DLD1 (cell line): ENCODE measurements around the gene RNGTT.
"Not testable (repeated sequence)": the region's sequence is repeated elsewhere in the genome, so short reads cannot be mapped to it uniquely, and the experiment has no call there.

Source experiments
- in situ Hi-C: cut with HindIII; loops from 2 replicates; pipeline ENCODE4 v1.10.0; 2017; ENCODE audit warnings: low sequenced_read_pairs

RNGTT gene

GRCh38 chr6:88963139-88964090 is at the start of gene RNGTT:
Gene RNGTT (minus strand): TSS chr6:88963618. CDS start chr6:88963409, 209 bp downstream.
- in situ Hi-C loops: no loop called here

DNA sequence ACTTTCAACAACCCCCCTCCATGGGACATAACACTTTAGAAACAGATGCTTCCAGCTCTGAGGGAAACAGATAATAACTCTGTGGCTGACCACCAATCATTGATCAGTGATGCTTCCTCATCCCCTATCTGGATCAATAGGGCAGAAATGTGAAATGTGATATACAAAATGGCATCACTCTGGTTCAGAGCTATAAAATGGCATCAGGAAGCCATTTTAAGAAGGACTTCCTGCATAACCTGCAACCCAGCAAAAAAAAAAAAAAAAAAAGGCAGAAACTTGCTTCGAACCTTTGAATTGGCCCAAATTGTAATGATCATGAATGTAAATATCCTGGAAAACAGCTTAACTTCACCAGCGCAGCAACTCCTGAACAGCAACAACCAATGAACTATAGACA is 48.0 kb upstream of the RNGTT start:
- in situ Hi-C loops: no loop called here

DNA sequence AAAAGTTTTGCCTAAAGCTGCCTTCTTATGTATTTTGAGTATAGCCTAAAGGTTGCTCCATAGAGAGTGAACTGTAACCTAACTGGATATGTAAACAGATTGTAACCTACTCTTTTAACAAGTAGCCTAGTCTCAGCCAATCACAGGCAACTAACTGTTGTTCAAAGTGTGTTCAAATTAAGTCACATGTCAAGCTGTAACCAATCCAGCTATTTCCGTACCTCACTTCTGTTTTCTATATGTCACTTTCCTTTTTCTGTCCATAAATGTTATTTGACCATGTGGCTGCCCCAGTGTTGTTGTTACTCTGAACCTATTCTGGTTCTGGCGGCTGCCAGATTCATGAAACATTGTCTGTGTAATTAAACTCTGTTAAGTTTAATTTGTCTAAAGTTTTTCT is 47.4 kb upstream of the RNGTT start:
- in situ Hi-C loops: no loop called here

- in situ Hi-C loops: no loop called here
Measured at GRCh38 chr6:89009624-89010059, 46.2 kb upstream of the RNGTT start.

DNA sequence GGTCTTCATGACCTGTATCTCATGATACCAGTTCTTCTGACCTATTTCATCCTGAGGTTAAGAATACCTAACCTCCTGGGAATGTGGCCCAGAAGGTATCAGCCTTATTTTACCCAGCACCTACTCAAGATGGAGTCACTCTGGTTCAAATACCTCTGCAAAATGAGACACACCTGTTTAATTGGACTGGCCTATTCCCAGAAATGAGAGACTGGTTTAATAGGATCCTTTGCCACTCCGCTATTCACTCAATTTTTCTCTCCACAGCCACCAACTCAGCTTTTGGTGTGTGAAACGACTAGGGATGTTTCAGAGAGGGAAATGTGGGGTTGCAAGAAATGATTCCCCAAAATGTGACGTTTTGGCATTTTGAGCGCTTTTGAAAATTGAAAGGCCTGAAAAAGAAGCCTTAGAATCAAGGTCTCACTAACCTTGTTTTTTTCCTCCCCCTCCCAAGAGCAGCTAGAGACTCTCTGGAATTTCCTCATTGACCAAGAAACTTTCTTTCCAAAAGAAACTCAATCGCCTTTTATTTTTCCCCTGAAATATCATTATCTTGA is 45.5 kb upstream of the RNGTT start:
- in situ Hi-C loops: no loop called here

DNA sequence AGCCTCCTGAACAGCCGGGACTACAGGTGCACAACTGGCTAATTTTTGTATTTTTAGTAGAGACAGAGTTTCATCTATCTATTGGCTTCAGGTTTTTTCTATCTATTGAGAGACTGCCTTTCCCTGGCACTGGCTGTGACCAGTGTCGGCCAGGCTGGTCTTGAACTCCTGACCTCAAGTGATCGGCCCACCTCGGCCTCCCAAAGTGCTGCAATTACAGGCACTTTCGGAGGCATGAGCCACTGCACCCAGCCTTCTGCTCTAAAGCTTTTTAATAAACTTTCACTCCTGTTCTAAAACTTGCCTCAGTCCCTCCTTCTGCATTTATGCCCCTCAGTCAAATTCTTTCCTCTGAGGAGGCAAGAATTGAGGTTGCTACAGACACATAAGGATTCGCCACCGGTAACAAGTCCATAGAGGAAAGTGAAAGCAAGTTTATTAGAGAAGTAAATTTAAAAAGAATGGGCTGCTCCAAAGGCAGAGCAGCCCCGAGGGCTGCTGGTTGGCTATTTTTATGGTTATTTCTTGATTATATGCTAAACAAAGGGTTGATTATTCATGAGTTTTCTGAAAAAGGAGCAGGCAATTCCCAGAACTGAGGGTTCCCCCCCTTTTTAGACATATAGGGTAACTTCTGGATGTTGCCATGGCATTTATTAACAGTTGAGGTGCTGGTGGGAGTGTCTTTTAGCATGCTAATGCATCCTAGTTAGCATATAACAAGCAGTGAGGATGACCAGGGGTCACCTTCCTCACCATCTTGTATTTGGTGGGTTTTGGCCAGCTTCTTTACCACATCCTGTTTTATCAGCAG is 44.8 kb upstream of the RNGTT start:
- in situ Hi-C loops: no loop called here

- in situ Hi-C loops: no loop called here
Measured at GRCh38 chr6:89007209-89008000, 44.0 kb upstream of the RNGTT start.

GRCh38 chr6:89002523-89002922 is 39.1 kb upstream of the RNGTT start:
- in situ Hi-C loops: no loop called here

DNA sequence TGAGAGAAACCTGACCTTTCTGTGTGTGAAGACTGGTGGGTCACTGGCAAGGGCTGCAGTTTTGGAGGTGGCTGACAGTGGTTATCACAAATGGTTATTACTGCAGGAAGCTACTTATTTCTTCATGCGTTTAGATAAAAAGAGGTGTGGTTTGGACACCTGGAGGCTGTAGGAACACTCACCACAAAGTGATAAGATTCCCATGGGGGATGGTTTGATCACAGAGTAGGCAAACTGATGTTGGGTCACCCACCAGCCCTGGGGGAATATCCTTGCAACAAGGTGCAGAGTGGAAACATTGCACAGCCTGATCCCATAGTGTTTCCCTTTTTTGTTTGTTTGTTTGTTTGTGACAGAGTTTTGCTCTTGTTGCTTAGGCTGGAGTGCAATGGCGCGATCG is 33.9 kb upstream of the RNGTT start:
- in situ Hi-C loops: no loop called here

DNA sequence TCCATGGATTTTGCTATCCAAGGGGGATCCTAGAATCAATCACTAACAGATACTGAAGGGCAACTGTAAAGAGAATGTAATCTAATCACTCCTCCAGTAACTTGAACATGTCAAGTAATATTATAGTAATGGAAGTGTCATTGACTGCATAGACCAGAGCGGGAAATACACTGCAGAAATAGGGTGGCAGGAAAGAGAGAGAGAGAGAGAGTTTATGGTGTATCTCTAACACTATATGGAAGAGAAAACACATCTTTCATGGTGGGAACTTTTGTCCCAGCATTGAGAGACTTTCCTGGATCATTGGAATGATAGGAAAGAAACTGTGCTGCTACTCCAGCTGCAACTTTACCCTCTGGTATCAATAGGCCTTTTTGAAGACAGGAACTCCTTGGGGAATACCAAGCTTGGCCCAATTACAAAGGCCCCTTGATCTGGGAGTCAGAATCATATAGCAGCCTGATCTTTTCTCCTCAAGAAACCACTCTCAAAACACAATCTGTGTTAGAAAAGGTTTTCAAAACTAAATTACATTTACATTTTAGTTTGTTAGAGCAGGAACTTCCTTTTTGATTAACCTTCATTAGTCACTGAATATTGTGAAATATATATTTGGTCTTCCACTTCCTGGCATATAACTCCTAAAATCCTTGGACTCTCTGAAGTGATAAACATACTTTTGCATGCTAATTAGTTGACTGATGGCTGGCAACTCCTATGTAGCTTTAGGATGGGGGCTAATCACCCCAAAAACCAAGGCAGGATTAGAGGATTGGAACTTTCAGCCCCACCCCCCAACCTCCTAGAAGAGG is 29.5 kb upstream of the RNGTT start:
- in situ Hi-C loops: no loop called here

DNA sequence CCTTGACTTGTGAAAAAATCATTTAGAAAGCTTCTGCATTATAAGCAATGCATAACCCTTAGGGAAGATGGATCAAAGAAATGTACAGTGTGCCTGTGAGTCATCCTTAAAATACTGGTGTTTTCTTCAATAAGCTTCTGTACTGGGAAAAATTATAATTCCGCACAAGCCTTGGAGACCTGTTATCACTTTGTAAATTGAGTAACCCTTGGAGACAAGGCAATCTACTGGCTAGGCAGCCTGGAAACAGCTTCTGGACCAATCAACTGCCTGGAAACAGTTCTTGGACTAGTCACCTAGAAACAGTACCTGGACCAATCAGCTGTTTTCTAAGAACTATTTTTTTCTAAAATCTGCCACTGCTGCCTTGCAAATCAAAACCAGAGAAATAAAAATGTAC is 25.8 kb upstream of the RNGTT start:
- in situ Hi-C loops: no loop called here

GRCh38 chr6:88987922-88988321 is 24.5 kb upstream of the RNGTT start:
- in situ Hi-C loops: no loop called here

DNA sequence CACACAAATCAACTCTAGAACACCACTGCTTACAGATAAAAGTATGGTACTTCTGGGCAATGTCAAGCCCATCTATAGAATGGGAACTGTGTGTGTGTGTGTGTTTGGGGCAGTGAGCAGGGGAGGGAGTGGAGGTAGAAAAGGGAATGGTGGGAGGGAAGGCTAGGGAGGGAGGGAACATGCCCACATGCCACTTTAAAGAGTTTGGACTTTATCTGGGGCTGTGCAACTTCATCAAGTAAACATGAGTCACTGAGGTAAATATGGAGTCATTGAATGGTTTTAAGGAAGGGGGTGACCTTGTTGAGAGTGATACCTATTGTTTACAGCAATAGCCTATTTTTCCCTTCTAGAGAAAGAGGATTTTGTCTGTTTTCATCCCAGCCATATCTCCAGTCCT is 22.5 kb upstream of the RNGTT start:
- in situ Hi-C loops: no loop called here

- in situ Hi-C loops: no loop called here
Measured at GRCh38 chr6:88984606-88985005, 21.2 kb upstream of the RNGTT start.

DNA sequence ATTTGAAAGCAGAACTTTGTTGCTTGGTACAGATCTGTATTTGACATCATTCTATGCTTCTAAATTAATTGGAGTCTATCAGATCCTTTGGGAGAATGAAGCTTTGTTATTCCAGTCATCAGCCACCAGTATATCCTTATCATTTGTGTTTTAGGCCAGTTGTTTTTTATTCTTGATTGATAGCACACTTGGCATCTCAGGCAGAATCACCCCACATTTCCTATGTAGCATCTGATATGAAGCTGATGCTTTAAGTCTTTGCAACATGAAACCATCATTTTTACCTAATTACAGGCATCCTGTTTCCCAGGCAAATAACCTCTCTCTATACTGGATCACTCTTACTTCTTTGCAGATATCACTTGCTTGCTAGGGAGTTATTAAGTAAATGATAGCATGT is 20.7 kb upstream of the RNGTT start:
- in situ Hi-C loops: no loop called here

- in situ Hi-C loops: no loop called here
Measured at GRCh38 chr6:88983532-88983931, 20.1 kb upstream of the RNGTT start.

DNA sequence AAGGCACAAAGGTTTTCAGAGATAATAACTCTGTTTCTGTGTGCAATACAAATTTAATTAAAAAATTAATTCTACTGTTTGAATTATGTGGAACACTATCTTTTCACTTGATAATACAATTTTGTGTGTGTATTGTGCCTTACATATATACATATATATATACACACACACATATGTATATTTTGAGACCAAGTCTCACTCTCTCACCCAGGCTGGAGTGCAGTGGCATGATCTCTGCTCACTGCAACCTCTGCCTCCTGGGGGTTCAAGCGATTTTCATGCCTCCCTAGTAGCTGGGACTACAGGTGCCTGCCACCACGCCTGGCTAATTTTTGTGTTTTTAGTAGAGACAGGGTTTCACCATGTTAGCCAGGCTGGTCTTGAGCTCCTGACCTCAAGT is 19.7 kb upstream of the RNGTT start:
- in situ Hi-C loops: not testable (repeated sequence)

GRCh38 chr6:88982720-88983119 is 19.3 kb upstream of the RNGTT start:
- in situ Hi-C loops: no loop called here

DNA sequence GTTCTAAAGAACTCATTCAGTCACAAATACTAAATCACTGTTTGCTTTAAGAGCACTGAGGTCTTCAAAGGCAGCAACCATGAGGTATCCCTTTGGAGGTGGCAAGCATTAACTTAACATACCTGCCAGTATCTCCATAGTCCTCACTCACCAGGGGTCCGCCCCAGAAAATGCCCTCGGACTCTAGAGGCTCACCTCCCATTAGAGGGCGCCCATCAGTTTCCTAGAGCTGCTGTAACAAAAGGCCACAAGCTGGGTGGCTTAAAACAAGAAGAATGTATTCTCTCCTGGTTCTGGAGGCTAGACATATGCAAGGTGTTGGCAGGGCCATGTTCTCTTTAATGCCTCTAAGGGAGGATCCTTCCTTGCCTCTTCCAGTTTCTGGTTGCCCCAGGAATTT is 12.0 kb upstream of the RNGTT start:
- in situ Hi-C loops: no loop called here
